Endothelial cell of umbilical vein (primary cell): ENCODE data around the gene IMPA2. TPM values are rescaled to one million over a fixed set of nuclear protein-coding genes. Genes with fewer than 3 reads are reported as not detected.
"Not testable (repeated sequence)": the region's sequence is repeated elsewhere in the genome, so short reads cannot be mapped to it uniquely, and the experiment has no call there.

ENCODE experiments used
- BruUV-seq: library from RNA; stranded (reverse); fragments of 400-500 nt; replicated peaks from 2 replicates; lab custom pipeline; 2021; lab: Mats Ljungman, UMichigan
- CTCF ChIA-PET: fragments of 300-600, 350-600 bp; sonication (Branson Sonifier 250); formaldehyde crosslinking; loops from one replicate; lab custom pipeline; 2021; ENCODE audit warnings: antibody characterized with exemption, inconsistent platforms; lab: Charles Lee
- POLR2A ChIA-PET: fragments of 300-600, 350-600 bp; sonication (Branson Sonifier 250); formaldehyde crosslinking; loops from one replicate; lab custom pipeline; 2021; ENCODE audit warnings: antibody characterized with exemption, inconsistent platforms; lab: Charles Lee
- DNase-seq: peaks from one replicate; pipeline ENCODE4 v3.0.0-alpha.2; 2011; ENCODE audit warnings: low read depth, low spot score
- FAIRE-seq: peaks from 2 replicates; lab custom pipeline; 2011; peaks lifted over from hg19 to GRCh38; lab: Jason Lieb, UNC
- H2AFZ ChIP-seq: 2 replicates; pipeline ENCODE4 v1.6.0; 2012; ENCODE audit warnings: low read depth, low read length, control low read depth, inconsistent platforms
- H3K27ac ChIP-seq: 2 replicates; pipeline ENCODE4 v1.5.1; 2011; ENCODE audit warnings: low read depth, mild to moderate bottlenecking, control low read depth, low read length, moderate library complexity; ENCODE audit not compliant: insufficient read depth
- H3K27me3 ChIP-seq, 2 experiments: 2 replicates each; pipeline versions ENCODE4 v1.6.0 to v1.6.1; 2011; ENCODE audit warnings: low read length in 2 of 2, mixed read lengths in 1 of 2; ENCODE audit not compliant: control insufficient read depth in 2 of 2, insufficient read depth in 2 of 2
- H3K36me3 ChIP-seq, 2 experiments: 2 replicates in 1 of 2; 3 replicates in 1 of 2; pipeline ENCODE4 v1.5.1; 2011; ENCODE audit warnings: low read length in 2 of 2, mild to moderate bottlenecking in 1 of 2, moderate library complexity in 1 of 2; ENCODE audit not compliant: control insufficient read depth in 2 of 2, insufficient read depth in 2 of 2; ENCODE audit errors: extremely low read depth in 1 of 2
- H3K4me1 ChIP-seq: 3 replicates; pipeline ENCODE4 v1.5.1; 2011; ENCODE audit warnings: mild to moderate bottlenecking, low read length; ENCODE audit not compliant: control insufficient read depth, insufficient read depth; ENCODE audit errors: extremely low read depth
- H3K4me2 ChIP-seq: 2 replicates; pipeline ENCODE4 v1.6.1; 2011; ENCODE audit warnings: low read length, control low read depth, mixed read lengths; ENCODE audit not compliant: insufficient read depth
- H3K4me3 ChIP-seq, 3 experiments: fragments of 200-600 bp in 1 of 3; sonication (generic), shearing (Covaris generic) in 1 of 3; replicated peaks in 1 of 3; 2 replicates each; pipeline ENCODE4 v1.5.1; 2011 to 2016; ENCODE audit warnings: control low read depth in 3 of 3, low read length in 3 of 3, mild to moderate bottlenecking in 2 of 3, inconsistent platforms in 1 of 3, low read depth in 1 of 3, moderate library complexity in 1 of 3; ENCODE audit not compliant: insufficient read depth in 1 of 3
- H3K79me2 ChIP-seq: 2 replicates; pipeline ENCODE4 v1.6.0; 2012; ENCODE audit warnings: low read length, inconsistent platforms; ENCODE audit not compliant: control insufficient read depth, insufficient read depth
- H3K9ac ChIP-seq: replicated peaks from 2 replicates; pipeline ENCODE3; 2011; ENCODE audit warnings: low read length, control low read depth; ENCODE audit not compliant: insufficient read depth; ENCODE audit errors: extremely low read depth
- H3K9me1 ChIP-seq: replicated peaks from 3 replicates; pipeline ENCODE4 v1.6.0; 2011; ENCODE audit warnings: mild to moderate bottlenecking, low read length; ENCODE audit not compliant: control insufficient read depth, insufficient read depth; ENCODE audit errors: extremely low read depth
- H3K9me3 ChIP-seq: replicated peaks from 2 replicates; pipeline ENCODE4 v1.5.1; 2012; ENCODE audit warnings: low read length, inconsistent platforms; ENCODE audit not compliant: control insufficient read depth, insufficient read depth
- H4K20me1 ChIP-seq: replicated peaks from 2 replicates; pipeline ENCODE3; 2011; ENCODE audit warnings: mild to moderate bottlenecking, low read length; ENCODE audit not compliant: control insufficient read depth, insufficient read depth; ENCODE audit errors: extremely low read depth
- POLR2A ChIP-seq: IDR thresholded peaks from 2 replicates; pipeline ENCODE4 v1.6.1; 2012; ENCODE audit warnings: low read depth, mild to moderate bottlenecking, control low read depth, low read length
- dilution Hi-C: fragments of 300-500 bp; cut with MboI; formaldehyde crosslinking; loops from one replicate; pipeline ENCODE4 v1.15.0; 2019; ENCODE audit warnings: low sequenced_read_pairs; ENCODE audit not compliant: extremely low pct_ligation_motif_present
- intact Hi-C: fragments of 100-400 bp; cut with micrococcal nuclease; formaldehyde crosslinking; loops from one replicate; pipeline ENCODE4 v1.10.0; 2022
- polyA plus RNA-seq, 4 experiments: library from polyadenylated mRNA; depleted of rRNA in 3 of 4; stranded (reverse) in 3 of 4; unstranded in 1 of 4; fragments of >200 nt; gene quantifications; 2 replicates each; pipeline versions ENCODE4 v1.2.1 to v1.2.3, GENCODE V29; 2011 to 2012; ENCODE audit warnings: missing spikeins in 1 of 4
- total RNA-seq: library from RNA; stranded (reverse); gene quantifications from 2 replicates; pipeline ENCODE4 v1.2.3, GENCODE V29; 2021
- TF ChIP-seq, protein P1 (sequence below), 2 donors: IDR thresholded peaks; 1 replicate in 1 of 2; 2 replicates in 1 of 2; pipeline ENCODE4 v1.5.1; 2011; ENCODE audit warnings: low read length in 2 of 2, mild to moderate bottlenecking in 2 of 2, moderate library complexity in 2 of 2, control low read depth in 1 of 2, inconsistent platforms in 1 of 2, low read depth in 1 of 2; ENCODE audit not compliant: insufficient read depth in 1 of 2; ENCODE audit errors: extremely low read depth in 1 of 2

IMPA2 gene
- total and polyA plus RNA-seq, 2 donors (not counting 3 experiments of a cell fraction or from before 2014, with no cell fraction given), result 6.1 to 8.0 TPM

DNA sequence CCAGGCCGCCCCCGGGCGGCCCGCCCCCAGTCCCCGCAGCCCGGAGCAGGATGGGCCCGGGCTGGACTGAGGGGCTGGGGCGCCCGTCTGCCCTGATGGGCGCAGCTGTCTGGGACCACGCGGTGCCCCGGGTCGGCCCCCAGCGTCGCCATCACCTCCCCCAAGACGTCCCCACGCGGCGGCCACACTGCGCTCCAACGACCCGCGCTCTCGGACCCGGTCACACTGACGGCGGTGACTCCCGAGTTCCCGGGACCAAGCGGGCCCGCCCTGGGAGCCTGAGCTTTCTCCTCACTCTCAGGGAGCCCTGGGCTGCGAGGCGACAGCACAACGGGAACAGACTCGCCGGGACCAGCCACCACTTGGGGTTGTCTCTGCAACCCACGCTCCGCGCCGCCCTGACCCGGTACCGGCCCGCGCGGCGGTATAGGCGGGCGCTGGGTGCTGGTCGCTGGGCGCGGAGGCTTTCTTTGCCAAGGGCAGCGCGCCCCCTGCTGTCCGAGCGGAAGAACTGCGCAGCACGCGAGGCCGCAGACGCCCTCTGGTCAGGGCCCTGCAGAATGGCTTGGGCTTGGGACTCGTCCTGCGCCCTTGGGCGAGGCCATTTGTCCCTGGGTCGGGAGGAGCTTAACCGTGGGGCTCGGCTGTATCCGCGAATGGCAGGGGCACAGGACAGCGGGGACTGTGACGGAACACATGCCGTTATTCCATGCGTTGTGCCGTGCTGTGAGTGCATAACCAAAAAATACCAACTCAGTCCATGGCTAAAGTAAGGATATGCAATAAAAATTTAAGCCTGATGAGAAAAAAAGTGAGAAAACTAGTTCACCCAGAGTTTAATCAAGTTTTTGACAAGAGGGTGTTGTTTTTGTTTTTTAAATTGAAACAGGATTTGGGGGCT, 57.6 kb downstream of the IMPA2 start:
- H3K79me2 ChIP-seq, result no peaks in the 10 kb centered on the region
- H4K20me1 ChIP-seq, result no peaks in the 10 kb centered on the region
- DNase-seq (peak; percentile 70), FAIRE-seq (peak; percentile 79)
- H3K4me2 ChIP-seq, result peak overlapping the region; percentile 86
- H3K36me3 ChIP-seq, result no peaks in the 10 kb centered on the region
- no peak overlapping the region for H3K27ac ChIP-seq
- H2AFZ ChIP-seq, result peak overlapping the region; percentile 99
- H3K9ac ChIP-seq, result peak overlapping the region; percentile 59
- H3K9me1 ChIP-seq, result no peaks in the 10 kb centered on the region
- no peaks in the 10 kb centered on the region for H3K9me3 ChIP-seq
- H3K4me3 ChIP-seq, result peak overlapping the region in 2 of 3 experiments; percentile 52 to 57
- CTCF ChIA-PET, result interaction anchor here (0.6 to 9.8 kb wide), 31 partner anchors 9 to 385 kb away, joined by 3 to 159 read pairs (median 4); partner anchors contain the start of genes GNAL and IMPA2
- peaks cover 2% of the 10 kb centered on the region for H3K4me1 ChIP-seq
- BruUV-seq, result no TSS peak
- intact Hi-C loops (loop anchor here (1.0 to 5.0 kb wide), 6 partner anchors 44 to 384 kb away; partner anchors contain the start of genes CHMP1B and IMPA2), dilution Hi-C loops (no loop called here)
- TF ChIP-seq POLR2A, result no peak
- TF ChIP-seq, protein P1, sequence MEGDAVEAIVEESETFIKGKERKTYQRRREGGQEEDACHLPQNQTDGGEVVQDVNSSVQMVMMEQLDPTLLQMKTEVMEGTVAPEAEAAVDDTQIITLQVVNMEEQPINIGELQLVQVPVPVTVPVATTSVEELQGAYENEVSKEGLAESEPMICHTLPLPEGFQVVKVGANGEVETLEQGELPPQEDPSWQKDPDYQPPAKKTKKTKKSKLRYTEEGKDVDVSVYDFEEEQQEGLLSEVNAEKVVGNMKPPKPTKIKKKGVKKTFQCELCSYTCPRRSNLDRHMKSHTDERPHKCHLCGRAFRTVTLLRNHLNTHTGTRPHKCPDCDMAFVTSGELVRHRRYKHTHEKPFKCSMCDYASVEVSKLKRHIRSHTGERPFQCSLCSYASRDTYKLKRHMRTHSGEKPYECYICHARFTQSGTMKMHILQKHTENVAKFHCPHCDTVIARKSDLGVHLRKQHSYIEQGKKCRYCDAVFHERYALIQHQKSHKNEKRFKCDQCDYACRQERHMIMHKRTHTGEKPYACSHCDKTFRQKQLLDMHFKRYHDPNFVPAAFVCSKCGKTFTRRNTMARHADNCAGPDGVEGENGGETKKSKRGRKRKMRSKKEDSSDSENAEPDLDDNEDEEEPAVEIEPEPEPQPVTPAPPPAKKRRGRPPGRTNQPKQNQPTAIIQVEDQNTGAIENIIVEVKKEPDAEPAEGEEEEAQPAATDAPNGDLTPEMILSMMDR (IDR thresholded peaks at IDR 0.05; ENCODE audit: extremely low read depth in 1 of 2, insufficient read depth in 1 of 2, low read depth in 1 of 2, low read length in 2 of 2), result peak; percentile 97 to 99
- peaks cover 5 to 7% of the 10 kb centered on the region in 2 experiments for H3K27me3 ChIP-seq
- POLR2A ChIA-PET, result no interaction called here

DNA sequence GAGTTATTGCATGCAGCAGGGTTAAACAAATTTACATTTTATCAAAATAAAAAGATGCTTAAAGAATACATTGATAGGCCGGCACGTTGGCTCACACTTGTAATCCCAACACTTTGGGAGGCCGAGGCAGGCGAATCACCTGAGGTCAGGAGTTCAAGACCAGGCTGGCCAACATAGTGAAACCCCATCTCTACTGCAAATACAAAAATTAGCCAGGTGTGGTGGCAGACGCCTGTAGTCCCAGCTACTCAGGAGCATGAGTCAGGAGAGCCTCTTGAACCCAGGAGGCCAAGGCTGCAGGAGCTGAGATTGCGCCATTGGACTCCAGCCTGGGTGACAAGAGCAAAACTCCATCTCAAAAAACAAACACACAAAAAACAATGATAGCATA, 58.2 kb downstream of the IMPA2 start:
- CTCF ChIA-PET, result interaction anchor here (0.6 to 9.8 kb wide), 22 partner anchors 11 to 386 kb away, joined by 3 to 159 read pairs (median 5); partner anchors contain the start of gene IMPA2
- DNase-seq, H3K9me3 ChIP-seq, H4K20me1 ChIP-seq, H2AFZ ChIP-seq, H3K4me2 ChIP-seq, H3K4me1 ChIP-seq, H3K79me2 ChIP-seq, BruUV-seq, FAIRE-seq, H3K4me3 ChIP-seq, H3K27me3 ChIP-seq, H3K9me1 ChIP-seq, POLR2A ChIA-PET, H3K27ac ChIP-seq, H3K36me3 ChIP-seq, dilution Hi-C loops, H3K9ac ChIP-seq: not testable (repeated sequence)
- intact Hi-C loops, result loop anchor here (1.0 to 5.0 kb wide), 6 partner anchors 45 to 384 kb away; partner anchors contain the start of genes CHMP1B and IMPA2
